Sigmoid colon (tissue), 7 donors: ENCODE results near the gene CTBP2. TPM values are rescaled to one million over a fixed set of nuclear protein-coding genes. Genes with fewer than 3 reads are reported as not detected.

Source experiments
- DNase-seq: peaks from one replicate; pipeline ENCODE4 v3.0.0-alpha.2; 2019
- H3K27ac ChIP-seq, 4 donors: fragments of 200-600 bp; sonication (generic); one replicate each; pipeline ENCODE4 v1.5.1; 2016 to 2019; ENCODE audit warnings: mild to moderate bottlenecking in 1 of 4
- H3K27me3 ChIP-seq, 3 donors: fragments of 200-600 bp; sonication (generic); one replicate each; pipeline ENCODE4 v1.5.1; 2019; ENCODE audit warnings: mild to moderate bottlenecking in 1 of 3
- H3K36me3 ChIP-seq, 4 donors: fragments of 200-600 bp; sonication (generic); one replicate each; pipeline ENCODE4 v1.5.1; 2016 to 2019
- H3K4me1 ChIP-seq, 4 donors: fragments of 200-600 bp; sonication (generic); one replicate each; pipeline ENCODE4 v1.5.1; 2017 to 2019
- H3K4me3 ChIP-seq, 4 donors: fragments of 200-600 bp; sonication (generic); one replicate each; pipeline ENCODE4 v1.5.1; 2017 to 2019; ENCODE audit warnings: mild to moderate bottlenecking in 2 of 4, moderate library complexity in 1 of 4
- H3K9me3 ChIP-seq, 4 donors: fragments of 200-600 bp in 3 of 4; sonication (generic) in 3 of 4; one replicate each; pipeline versions ENCODE4 v1.5.1 to v1.6.1; 2013 to 2019
- EP300 ChIP-seq, 4 donors: sonication (generic); formaldehyde crosslinking; IDR thresholded peaks; one replicate each; pipeline ENCODE4 v1.6.1; 2017; ENCODE audit warnings: antibody characterized with exemption in 4 of 4
- POLR2A ChIP-seq, 2 donors: fragments of 450-650 bp; IDR thresholded peaks; one replicate each; pipeline ENCODE4 v1.6.1; 2016; ENCODE audit warnings: antibody characterized with exemption in 2 of 2, mild to moderate bottlenecking in 2 of 2, moderate library complexity in 2 of 2
- POLR2AphosphoS5 ChIP-seq, 4 donors: sonication (generic); formaldehyde crosslinking; IDR thresholded peaks; one replicate each; pipeline ENCODE4 v1.6.1; 2017; ENCODE audit warnings: antibody characterized with exemption in 4 of 4
- WGBS, 2 donors: extraction: QIAGEN DNeasy Blood & Tissue Kit; methylation state at CpG; one replicate each; pipeline ENCODE4 v1.1.7; 2013; 5-methylcytosine and 5-hydroxymethylcytosine counted together
- intact Hi-C: fragments of 100-400 bp; cut with DNase I; formaldehyde crosslinking; loops from one replicate; pipeline ENCODE4 v1.15.1; 2023
- polyA plus RNA-seq, 3 donors: library from polyadenylated mRNA; stranded (reverse); fragments of 200-250 nt; gene quantifications; one replicate each; pipeline ENCODE4 v1.2.3, GENCODE V29; 2013
- total RNA-seq, 4 donors: library from RNA; depleted of rRNA; stranded (reverse); fragments of >200 nt; gene quantifications; one replicate each; pipeline ENCODE4 v1.1.0, GENCODE V29; 2016
- TF ChIP-seq, protein P1 (sequence below), 4 experiments: fragments of 450-650 bp in 3 of 4; fragments of 200-600 bp in 1 of 4; IDR thresholded peaks; one replicate each; pipeline ENCODE4 v1.5.1; 2016 to 2019; ENCODE audit warnings: antibody characterized with exemption in 4 of 4, mild to moderate bottlenecking in 3 of 4, moderate library complexity in 2 of 4
- donor health status: healthy with polysubstance abuse.
- donor health status: Bipolar disorder and iron deficiency.
- donor health status: healthy.

The CTBP2 gene
- total and polyA plus RNA-seq, 7 donors: 31.2 to 62.4 (median 52.0) TPM

DNA sequence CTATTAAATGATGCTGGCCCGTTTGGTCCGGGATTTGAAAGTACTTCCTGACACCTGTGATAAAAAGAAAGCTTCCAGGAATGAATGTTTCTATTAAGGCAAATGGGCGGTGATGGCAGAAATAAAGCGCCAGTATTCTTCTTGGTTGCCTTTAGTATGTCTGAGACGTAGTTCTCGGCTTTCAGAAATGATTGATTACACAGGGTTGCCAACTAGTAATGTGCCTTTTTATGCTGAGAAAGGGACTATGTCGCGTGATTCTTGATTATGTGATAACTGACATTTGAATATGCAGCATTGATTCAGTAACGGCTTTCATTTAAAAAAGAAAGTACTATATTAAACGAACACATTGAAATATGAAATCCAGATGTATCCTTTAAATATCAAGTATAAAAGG is 204.5 kb downstream of the CTBP2 start:
- Histone ChIP-seq H3K27me3 (no peaks in the 10 kb centered on the region), H3K4me3 (peak overlapping the region in 2 of 4 donors; percentile 4 to 16), H3K9me3 (no peaks in the 10 kb centered on the region), H3K36me3 (no peaks in the 10 kb centered on the region), H3K27ac (peak overlapping the region in 3 of 4 donors; percentile 65 to 69 (median 68)), H3K4me1 (peaks cover 0 to 46% (median 38%) of the 10 kb centered on the region in 4 donors)
- no peak for DNase-seq
- TF ChIP-seq EP300 (IDR thresholded peaks at IDR 0.05) (no peak), POLR2A (IDR thresholded peaks at IDR 0.05) (no peak), POLR2AphosphoS5 (IDR thresholded peaks at IDR 0.05) (no peak)
- TF ChIP-seq, protein P1, sequence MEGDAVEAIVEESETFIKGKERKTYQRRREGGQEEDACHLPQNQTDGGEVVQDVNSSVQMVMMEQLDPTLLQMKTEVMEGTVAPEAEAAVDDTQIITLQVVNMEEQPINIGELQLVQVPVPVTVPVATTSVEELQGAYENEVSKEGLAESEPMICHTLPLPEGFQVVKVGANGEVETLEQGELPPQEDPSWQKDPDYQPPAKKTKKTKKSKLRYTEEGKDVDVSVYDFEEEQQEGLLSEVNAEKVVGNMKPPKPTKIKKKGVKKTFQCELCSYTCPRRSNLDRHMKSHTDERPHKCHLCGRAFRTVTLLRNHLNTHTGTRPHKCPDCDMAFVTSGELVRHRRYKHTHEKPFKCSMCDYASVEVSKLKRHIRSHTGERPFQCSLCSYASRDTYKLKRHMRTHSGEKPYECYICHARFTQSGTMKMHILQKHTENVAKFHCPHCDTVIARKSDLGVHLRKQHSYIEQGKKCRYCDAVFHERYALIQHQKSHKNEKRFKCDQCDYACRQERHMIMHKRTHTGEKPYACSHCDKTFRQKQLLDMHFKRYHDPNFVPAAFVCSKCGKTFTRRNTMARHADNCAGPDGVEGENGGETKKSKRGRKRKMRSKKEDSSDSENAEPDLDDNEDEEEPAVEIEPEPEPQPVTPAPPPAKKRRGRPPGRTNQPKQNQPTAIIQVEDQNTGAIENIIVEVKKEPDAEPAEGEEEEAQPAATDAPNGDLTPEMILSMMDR (IDR thresholded peaks at IDR 0.05): no peak
- WGBS, 2 donors: 83 to 95% methylated on average over 10 of the region's 10 CpGs
- intact Hi-C loops: loop anchor here (5.0 kb wide), 1 partner anchor 39 kb away; no protein-coding TSS in a partner anchor

DNA sequence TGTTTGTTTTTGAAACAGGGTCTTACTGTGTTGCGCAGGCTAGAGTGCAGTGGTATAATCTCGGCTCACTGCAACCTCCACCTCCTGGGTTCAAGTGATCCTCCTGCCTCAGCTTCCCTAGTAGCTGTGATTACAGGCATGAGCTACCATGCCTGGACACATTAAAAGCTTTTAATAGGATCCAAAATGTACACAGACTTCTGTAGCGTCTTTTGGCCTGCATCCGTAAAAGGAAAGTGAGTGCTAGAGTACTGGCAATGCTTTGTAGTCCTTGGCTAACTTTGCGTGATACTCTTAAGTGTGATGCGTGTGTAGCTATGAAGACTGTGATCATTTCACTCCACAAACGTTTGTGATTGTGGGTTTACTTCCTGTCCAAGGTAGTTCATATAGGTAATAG is 205.1 kb downstream of the CTBP2 start:
- peak overlapping the region in 3 of 4 donors; percentile 65 to 69 (median 68) for H3K27ac ChIP-seq
- no peaks in the 10 kb centered on the region for H3K27me3 ChIP-seq
- H3K4me1 ChIP-seq: peaks cover 0 to 52% (median 40%) of the 10 kb centered on the region in 4 donors
- peak overlapping the region in 1 of 4 donors; percentile 16 for H3K4me3 ChIP-seq
- H3K9me3 ChIP-seq: no peaks in the 10 kb centered on the region
- H3K36me3 ChIP-seq: no peaks in the 10 kb centered on the region
- intact Hi-C loops: loop anchor here (5.0 kb wide), 1 partner anchor 38 kb away; no protein-coding TSS in a partner anchor
- TF ChIP-seq POLR2AphosphoS5 (IDR thresholded peaks at IDR 0.05) (peak in 3 of 4 donors; percentile 5 to 52 (median 43)), EP300 (IDR thresholded peaks at IDR 0.05) (peak in 1 of 4 donors; percentile 27), POLR2A (IDR thresholded peaks at IDR 0.05) (no peak)
- TF ChIP-seq, protein P1 (IDR thresholded peaks at IDR 0.05): no peak
- 64 to 74% methylated on average over 7 of the region's 7 CpGs for WGBS, 2 donors
- DNase-seq: no peak

DNA sequence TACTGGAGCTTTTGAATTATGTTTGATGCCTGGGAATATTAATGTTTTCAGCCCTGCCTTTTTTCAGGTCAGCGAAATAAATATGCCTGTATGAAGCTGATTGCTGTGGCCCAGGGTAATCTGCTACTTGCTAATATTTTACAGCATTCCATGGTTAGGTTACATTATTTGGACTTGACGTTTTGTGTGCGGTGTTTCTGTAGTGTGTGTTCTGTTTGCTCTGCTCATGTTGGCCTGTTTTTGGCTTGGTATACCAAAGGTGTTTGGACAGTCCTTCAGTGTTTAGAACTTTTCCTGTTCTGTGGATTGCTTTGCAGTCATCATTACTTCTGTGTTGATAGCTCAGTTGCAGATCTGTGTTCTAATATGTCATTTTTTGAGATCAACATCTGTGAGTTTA is 206.9 kb downstream of the CTBP2 start:
- no peak for DNase-seq
- Histone ChIP-seq H3K9me3 (no peaks in the 10 kb centered on the region), H3K36me3 (no peaks in the 10 kb centered on the region), H3K4me1 (peaks cover 0 to 55% (median 43%) of the 10 kb centered on the region in 4 donors), H3K27me3 (no peaks in the 10 kb centered on the region), H3K27ac (peak overlapping the region in 3 of 4 donors; percentile 65 to 69 (median 68)), H3K4me3 (no peak overlapping the region)
- intact Hi-C loops: no loop called here
- TF ChIP-seq POLR2A (IDR thresholded peaks at IDR 0.05): no peak
- no peak for TF ChIP-seq POLR2AphosphoS5 (IDR thresholded peaks at IDR 0.05)
- WGBS, 2 donors: 84 to 92% methylated on average over 3 of the region's 3 CpGs

DNA sequence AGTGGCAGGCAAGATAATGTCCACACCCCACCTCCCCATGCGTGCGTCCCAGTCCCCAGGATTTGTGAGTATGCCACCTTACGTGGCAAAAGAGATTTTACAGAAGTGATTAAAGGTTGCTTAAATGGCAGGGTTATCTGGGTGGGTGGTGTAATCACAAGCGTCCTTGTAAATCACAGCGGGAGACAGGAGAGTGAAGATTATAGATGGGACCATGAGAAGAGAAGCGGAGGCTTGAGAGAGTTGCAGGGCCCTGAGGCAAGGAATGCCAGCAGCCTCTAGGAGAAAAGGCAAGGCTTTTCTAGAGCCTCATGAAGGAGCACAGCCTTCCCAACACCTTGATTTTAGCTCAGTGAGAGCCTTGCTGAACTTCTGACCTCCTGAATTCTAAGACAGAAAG is 208.2 kb downstream of the CTBP2 start:
- Histone ChIP-seq H3K9me3 (no peaks in the 10 kb centered on the region), H3K36me3 (no peaks in the 10 kb centered on the region), H3K27ac (no peak overlapping the region), H3K27me3 (no peaks in the 10 kb centered on the region), H3K4me3 (no peak overlapping the region), H3K4me1 (peaks cover 0 to 56% (median 43%) of the 10 kb centered on the region in 4 donors)
- TF ChIP-seq, protein P1 (IDR thresholded peaks at IDR 0.05): no peak
- TF ChIP-seq POLR2AphosphoS5 (IDR thresholded peaks at IDR 0.05) (no peak), POLR2A (IDR thresholded peaks at IDR 0.05) (no peak), EP300 (IDR thresholded peaks at IDR 0.05) (no peak)
- DNase-seq: no peak
- intact Hi-C loops: no loop called here
- 93 to 96% methylated on average over 6 of the region's 6 CpGs for WGBS, 2 donors

DNA sequence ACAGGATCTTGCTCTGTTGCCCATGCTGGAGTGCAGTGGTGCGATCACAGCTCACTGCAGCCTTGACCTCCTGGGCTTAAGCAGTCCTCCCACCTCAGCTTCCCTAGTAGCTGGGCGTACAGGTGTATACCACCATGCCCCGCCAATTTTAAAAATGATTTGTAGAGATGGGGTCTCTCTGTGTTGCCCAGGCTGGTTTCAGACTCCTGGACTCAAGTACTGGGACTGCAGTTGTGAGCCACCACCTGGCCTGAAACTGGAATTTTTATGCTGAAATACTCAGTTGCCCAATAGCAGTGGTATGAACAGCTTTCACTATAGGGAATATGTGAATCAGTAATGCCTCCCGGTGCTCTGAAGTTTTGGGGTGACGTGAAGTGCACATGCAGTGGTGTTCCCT is 210.8 kb downstream of the CTBP2 start:
- 96 to 98% methylated on average over 5 of the region's 5 CpGs for WGBS, 2 donors
- H3K27me3 ChIP-seq: no peaks in the 10 kb centered on the region
- DNase-seq: no peak
- H3K27ac ChIP-seq: no peak overlapping the region
- intact Hi-C loops: no loop called here
- H3K36me3 ChIP-seq: no peaks in the 10 kb centered on the region
- peaks cover 0 to 51% (median 39%) of the 10 kb centered on the region in 4 donors for H3K4me1 ChIP-seq
- H3K4me3 ChIP-seq: no peak overlapping the region
- H3K9me3 ChIP-seq: no peaks in the 10 kb centered on the region
- TF ChIP-seq POLR2A (IDR thresholded peaks at IDR 0.05): no peak
- TF ChIP-seq EP300 (IDR thresholded peaks at IDR 0.05): no peak
- no peak for TF ChIP-seq POLR2AphosphoS5 (IDR thresholded peaks at IDR 0.05)
- TF ChIP-seq, protein P1 (IDR thresholded peaks at IDR 0.05): no peak
